SIG-M5 treated with dmso at 0.1 percent for 504 hours (cell line): ENCODE data around the gene SPON2.

Source experiments
- DNase-seq: peaks from one replicate; lab custom pipeline; 2025; ENCODE audit not compliant: unreplicated experiment; lab: John Stamatoyannopoulos, UW

Gene SPON2

DNA sequence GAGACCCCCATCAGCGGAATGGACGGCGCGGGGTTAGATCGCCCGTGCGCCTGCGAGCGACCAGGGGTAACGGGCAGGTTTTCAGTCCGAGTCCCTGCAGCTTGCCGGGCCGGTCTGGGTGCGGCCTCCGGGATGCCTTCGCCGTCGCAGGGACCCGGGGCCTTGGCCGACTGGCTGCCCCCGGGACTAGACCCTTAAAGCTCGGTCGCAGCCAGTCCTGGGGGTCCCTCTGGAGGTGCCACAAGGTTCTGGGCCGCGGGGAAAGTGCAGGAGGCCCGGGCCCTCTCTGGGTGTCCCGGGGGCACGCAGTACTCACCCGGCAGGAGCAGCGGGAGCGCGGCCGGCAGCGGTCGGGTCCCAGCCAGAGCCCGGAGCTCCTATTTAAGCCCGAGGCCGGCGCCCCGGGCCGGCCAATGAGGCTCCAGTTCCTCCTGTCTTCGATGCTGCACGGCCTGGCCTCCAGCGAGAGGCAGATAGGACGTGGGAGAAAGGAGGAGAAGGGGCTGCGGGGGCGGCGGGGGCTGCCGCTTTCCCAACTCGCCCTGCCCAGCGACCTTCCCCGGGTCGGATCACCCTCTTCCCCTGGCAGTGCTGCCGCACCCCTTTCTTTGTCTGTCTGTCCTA, at the start of gene SPON2:
TSS of gene SPON2 (minus strand) at position 356 of the 624 bp plus-strand sequence.
- no peak for DNase-seq

- no peak for DNase-seq
These were observed 48.9 kb upstream of the SPON2 start for GRCh38 chr4:1221155-1221870.

DNA sequence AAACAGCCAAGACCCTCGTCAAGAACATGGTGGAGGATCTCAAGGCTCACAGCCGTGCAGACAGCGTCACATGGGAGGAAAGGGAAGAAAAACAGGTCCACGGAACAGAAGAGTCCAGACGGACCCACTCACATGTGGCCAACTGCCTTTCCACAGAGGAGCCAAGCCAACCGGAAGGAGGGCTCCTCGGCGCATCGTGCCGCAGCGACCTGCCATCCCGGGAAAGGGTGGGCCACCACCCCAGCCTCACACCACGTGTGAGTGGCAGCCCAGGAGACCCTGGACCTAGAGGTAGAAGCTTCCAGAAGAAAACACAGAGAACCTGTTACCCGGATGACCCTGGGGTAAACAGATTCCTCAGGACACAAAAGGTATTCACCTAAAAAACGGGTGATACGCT, 48.2 kb upstream of the SPON2 start:
- no peak for DNase-seq

- DNase-seq = no peak
These were observed 47.2 kb upstream of the SPON2 start for GRCh38 chr4:1219566-1219950.

DNA sequence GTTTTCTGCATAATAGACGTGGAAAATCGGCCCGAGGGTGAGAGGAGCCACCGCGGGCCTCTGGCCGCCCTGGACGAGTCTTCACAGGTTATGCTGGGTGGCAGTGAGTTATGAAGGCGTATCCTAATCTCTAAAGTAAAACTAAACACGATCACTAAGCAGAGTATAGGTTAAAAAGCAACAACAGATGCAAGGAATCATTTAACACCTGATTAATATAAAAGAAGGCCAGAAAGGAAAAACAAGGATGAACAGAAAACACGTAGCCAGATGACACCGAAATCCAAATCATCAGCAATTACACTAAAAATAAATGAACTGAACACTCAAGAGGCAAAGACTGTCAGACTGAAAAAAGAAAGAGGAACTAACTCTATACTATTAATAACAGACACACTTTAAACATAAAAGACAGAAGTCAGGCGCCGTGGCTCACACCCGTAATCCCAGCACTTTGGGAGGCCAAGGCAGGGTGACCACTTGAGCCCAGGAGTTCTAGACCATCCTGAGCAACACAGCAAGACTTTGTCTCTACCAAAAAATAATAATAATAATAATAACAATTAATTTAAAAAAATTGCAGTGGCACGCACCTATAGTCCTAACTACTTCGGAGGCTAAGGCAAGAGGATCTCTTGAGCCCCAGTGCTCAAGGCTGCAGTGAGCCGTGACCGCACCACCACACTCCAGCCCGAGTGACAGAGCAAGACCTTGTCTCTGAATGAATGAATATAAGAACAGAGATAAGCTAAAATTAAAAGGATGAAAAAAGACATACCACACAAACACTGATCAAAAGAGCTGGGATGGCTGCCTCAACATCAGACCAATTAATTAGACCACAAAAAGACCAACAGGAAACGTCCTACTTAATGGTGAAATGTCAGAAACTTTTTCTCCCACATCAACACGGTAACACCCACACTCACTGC, 46.5 kb upstream of the SPON2 start:
- peak; percentile 86 for DNase-seq

- no peak for DNase-seq
These were observed 45.0 kb upstream of the SPON2 start for GRCh38 chr4:1217366-1217765.

DNA sequence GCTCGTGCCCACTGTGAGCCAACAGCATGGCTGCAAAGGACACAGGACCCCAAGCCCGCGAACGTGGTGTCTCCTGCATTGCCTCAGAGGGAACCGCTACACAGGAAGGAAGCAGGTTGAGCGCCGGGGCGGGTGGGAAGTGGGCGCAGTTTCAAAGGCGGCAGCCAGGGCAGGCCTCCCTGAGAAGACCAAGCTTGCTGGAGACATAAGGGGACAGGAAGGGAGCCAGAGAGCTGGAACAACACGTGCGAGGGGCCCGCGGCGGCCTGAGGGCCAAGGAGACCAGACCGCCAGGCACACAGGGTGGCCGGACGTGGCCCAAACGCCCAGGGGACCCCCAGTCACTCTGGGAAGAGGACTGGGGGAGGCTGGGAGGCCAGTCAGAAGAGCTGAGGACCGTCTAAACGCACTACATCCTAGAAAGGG, 44.5 kb upstream of the SPON2 start:
- DNase-seq = peak; percentile 23

DNA sequence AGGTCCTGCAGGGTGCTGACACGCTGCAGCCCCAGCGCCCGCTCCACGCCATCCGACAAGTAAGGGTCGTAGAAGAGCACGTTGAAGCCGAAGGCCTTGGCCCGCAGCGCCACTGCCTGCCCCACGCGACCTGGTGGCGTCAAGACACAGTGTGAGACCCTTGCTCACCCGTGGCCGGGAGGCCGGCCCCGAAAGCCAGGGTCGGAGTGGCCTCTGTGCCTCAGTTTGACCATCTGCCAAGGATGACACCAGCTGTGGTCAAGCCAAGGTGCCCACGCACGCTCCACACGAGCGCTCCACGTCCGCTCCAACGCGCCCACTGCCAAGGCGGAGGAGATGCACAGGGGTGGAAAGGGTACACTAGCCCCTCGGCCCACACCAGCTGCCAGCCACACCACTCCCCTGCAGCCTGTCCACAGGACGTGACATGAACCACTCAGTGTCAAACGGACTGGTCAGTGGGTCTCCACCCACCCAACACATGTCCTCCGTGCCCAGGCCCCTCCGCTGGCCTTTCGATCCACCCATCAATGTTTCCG, 43.8 kb upstream of the SPON2 start:
- no peak for DNase-seq

- no peak for DNase-seq
These were observed 43.0 kb upstream of the SPON2 start for GRCh38 chr4:1215141-1216075.

GRCh38 chr4:1214101-1215095, 42.0 kb upstream of the SPON2 start:
- no peak for DNase-seq

GRCh38 chr4:1213336-1213995, 41.1 kb upstream of the SPON2 start:
- DNase-seq = no peak

GRCh38 chr4:1212546-1213335, 40.4 kb upstream of the SPON2 start:
- DNase-seq = no peak

DNA sequence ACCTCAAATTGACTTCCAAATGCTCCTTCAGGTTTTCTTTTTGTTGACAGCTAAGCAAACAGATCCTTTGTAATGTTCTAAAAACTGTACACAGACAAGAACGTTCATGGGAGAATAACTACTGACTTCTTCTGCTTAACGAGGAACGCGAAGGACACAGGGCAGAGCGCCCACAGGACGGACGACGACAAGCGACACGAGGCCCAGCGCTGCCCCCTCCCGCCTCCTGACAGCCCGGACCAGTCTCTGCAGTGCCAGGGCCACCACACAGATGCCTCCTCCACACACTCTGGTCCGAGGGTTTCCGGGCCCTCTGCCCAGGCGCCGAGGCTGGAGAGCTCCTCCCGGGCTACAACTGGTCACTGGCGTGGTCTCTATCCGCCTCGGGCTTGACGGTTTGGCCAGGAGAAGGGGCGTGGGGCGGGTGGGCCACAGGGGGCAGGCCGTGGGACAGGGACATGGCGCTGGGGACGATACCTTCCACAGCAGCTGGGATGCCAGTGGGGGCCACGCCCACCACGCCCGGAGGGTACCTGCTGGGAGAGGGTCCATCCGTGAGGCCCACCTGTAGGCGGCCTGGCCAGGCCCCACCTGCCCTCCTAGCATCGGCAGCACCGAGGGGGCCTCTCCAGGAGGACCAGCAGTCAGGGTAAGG, 39.6 kb upstream of the SPON2 start:
- DNase-seq = no peak

- no peak for DNase-seq
These were observed 39.0 kb upstream of the SPON2 start for GRCh38 chr4:1211371-1211770.

- DNase-seq = no peak
These were observed 38.6 kb upstream of the SPON2 start for GRCh38 chr4:1210971-1211370.

DNA sequence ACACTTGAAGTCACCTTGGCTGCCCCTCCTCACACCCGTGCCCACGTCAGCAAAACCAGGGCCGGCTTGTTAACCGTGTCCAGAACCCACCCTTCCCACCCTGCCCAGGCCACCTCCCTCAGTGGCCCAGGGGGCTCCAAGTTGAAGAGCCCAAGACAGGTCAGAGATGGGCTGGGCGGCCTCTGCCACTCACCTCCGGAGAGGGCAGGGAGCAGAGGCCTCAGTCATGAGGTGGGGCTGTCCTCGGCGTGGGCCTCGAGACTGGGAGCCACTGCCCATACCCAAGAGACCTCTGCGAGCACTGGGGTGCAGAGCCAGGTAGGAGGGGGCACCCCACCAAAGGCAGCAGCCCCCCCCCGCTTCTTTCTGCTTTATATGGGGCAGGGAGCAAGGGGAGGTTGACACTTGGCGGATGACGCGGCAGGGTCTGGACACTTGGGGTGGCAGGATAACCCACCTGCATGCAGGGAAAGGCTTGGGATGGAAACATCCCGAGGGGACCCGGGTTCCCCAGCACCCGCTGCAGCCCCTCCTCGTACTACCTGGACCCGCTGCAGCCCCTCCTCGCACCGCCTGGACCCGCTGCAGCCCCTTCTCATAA, 38.0 kb upstream of the SPON2 start:
- DNase-seq = no peak

DNA sequence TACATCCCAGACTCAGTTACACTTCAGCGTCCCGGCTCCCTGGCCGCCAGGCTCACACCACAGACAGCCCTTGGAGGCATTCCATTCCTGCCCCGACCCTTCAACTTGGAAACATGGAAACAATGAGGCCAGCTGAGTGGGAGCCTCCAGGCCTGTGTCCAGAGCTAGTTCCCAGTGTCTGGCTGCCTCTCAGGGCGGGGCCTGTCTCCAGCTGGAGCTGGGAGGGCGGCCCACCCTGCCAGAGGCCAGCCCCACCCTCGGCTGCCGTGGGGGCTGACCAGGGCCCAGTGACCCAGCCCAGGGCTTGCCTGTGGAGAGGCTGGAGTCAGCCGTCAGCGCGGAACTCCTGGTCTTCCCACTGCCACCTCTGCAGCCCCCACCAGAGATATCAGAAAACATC, 37.4 kb upstream of the SPON2 start:
- no peak for DNase-seq
